ENCODE results near the gene IQGAP2.

- TF ChIP-seq CTCF (conservative IDR thresholded peaks at IDR 0.05; ENCODE audit: low read length) (no peak), EZH2phosphoT487 (IDR thresholded peaks at IDR 0.05; ENCODE audit: borderline replicate concordance) (no peak)
Measured at GRCh38 chr5:76693141-76693540, 290.1 kb downstream of the IQGAP2 start.
